SK-MEL-5 (cell line): ENCODE data around the gene SMIM10L2A. TPM values are rescaled to one million over a fixed set of nuclear protein-coding genes. Genes with fewer than 3 reads are reported as not detected.
"Not testable (repeated sequence)": the region's sequence is repeated elsewhere in the genome, so short reads cannot be mapped to it uniquely, and the experiment has no call there.

Experiments
- DNase-seq: peaks from one replicate; pipeline ENCODE4 v3.0.0-alpha.2; 2016; ENCODE audit warnings: low read depth, low spot score
- in situ Hi-C: cut with HindIII; loops from 2 replicates; pipeline ENCODE4 v1.10.0; 2016; ENCODE audit warnings: low sequenced_read_pairs, high pct_unique_total_duplicates, low pct_unique_long_range_greater_than_20kb
- total RNA-seq: library from RNA; depleted of rRNA; stranded (reverse); fragments of >200 nt; shearing (Covaris generic); gene quantifications from 2 replicates; pipeline ENCODE4 v1.2.3, GENCODE V29; 2014

SMIM10L2A gene
- total RNA-seq, 1 experiment from 2014 or later, result 0.03 TPM

DNA sequence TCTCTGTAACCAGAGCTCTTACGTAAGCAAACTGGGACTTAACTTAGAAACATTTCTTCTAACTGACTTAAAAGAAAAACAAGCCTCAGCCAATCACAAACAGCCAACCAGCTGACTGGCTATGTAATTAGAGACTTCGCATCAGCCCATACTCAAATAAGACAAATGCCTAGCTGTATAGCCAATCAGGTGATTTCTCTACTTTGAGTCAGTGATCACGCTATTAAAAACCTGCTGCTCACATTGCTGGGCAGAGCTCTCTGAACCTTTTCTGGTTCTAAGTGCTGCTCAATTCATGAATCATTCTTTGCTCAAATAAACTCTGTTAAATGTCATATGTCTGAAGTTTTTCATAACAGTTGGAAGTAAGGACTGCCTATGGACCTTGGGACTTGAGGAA lies 9.9 kb upstream of the SMIM10L2A start:
- DNase-seq, result peak; percentile 3
- in situ Hi-C loops, result no loop called here

DNA sequence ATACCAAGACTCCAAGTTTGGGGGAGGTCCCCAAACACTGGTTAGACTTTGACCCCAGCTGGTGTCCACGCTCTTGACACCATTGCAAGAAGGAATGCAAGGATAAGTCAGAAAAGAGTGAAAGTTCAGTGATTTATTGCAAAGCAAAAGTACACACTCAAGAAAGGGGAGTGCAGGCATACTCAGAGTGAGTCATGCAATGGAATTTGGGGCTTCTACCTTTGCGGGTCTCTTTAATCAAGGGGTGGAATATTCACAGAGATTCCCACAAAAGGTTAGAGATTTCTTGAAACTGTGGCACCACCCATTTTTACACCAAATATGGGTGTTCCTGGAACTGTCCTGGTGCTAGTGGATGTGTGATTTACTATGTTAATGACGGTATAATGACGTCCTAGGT lies 5.2 kb upstream of the SMIM10L2A start:
- in situ Hi-C loops, result no loop called here
- DNase-seq, result no peak

DNA sequence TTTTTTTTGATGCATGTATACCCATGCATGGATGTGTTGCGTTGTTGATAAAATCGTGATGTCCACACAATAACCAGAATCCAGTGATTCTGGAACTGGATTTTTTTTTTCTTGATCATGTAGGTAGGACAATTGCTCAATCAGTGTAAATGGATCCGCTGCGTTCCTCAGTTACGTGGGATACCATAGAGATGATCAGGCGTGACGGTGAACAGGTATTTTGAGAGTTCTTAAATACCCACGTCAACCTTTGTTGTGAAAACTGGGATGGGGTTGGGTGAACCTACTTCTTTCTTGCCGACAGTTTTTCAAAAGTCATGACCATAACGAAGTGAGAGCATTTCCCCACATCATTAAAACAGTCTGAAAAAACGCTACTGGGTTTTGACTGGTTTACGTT lies 913 bp upstream of the SMIM10L2A start:
- DNase-seq, result no peak
- in situ Hi-C loops, result no loop called here

DNA sequence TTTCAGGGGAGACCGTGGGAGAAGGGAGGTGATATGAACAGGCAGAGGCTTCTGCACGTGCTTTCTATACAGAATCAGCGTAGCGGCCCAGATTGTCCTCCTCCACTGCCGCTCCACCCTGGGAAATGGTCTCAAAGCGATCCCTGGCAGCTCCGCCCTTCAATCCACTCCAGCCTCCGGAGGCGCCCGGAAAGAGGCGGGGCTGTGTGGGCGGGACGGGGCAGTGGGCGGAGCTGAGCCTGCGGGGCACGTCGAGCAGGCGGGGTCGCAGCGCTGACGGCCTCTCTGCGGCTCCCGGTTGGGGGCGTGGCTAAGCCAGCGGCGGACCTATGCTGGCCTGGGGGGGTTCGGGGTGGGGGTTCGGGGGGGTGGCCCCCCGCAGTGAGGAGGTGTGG lies 210 bp upstream of the SMIM10L2A start:
- peak; percentile 46 for DNase-seq
- in situ Hi-C loops, result no loop called here

DNA sequence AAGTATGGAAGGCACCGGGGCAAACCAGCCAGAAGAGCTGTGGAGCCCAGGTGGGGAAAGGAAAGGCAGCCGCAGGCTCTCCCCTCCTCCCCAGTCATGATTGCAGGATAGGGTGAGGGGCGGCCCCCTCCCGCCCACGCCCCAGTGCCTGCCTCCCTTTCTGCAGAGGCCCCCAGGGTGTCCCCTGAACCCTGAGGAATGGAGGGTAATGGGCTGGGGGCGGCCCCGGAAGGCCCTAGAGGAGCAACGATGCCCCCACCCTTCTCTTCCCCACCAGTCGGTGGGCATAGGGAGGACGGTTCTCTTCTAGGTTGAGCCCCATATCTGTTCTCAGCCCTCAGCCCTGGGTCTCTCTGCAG lies 1.0 kb downstream of the SMIM10L2A start:
- DNase-seq, in situ Hi-C loops: not testable (repeated sequence)

DNA sequence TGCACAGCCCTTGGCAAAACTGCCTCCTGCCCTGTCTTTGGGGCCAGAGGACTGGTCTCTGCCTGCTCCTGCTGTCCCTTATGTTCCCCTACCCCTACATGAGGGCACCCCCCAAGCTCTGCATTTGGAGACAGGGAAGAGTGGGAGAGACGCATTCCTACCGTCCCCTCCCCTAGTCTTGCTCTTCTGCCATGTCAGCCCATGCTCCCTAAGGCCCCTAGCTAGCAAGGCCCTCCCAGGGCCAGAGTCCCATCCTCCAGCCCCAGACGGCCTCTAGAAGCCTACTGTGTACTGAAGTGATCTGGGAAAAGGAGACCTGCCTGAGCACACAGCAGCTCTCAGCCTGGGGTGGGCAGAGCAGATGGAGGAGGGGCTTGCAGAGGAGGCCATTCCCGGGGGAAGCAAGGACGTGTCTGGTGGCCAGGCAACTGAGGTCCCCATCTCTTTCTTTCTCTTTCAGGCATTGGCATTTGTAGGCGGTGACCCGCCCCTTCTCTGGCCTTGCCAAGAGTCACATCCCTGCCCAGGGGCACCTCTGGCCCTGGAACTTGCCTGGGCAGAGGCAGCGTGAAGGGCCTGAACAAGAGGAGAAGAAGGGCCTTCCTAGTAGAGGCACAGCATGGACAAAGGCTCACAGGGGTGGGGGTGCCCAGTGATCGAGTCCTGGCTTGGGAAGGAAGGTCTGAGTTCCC lies 1.6 kb downstream of the SMIM10L2A start:
- in situ Hi-C loops, DNase-seq: not testable (repeated sequence)

DNA sequence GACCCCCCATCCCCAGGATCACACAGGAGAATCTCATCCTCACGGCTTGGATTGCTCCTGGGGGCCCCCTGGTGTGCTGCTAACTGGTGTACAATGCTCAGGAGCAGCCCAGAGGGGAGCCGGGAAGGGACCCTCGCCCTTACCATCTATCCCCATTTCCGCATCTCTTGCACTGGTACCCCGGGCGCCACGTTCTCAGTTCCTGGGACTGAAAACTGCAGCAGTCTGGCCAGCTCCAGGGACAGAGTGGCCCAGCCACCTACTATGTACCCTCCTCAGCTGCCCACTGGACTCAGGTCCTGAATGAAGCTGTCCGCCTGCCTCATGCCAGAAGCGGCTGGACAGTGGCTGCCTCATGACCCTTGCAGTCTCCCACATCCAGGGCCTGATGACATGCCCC lies 2.7 kb downstream of the SMIM10L2A start:
- in situ Hi-C loops, result no loop called here
- no peak for DNase-seq

DNA sequence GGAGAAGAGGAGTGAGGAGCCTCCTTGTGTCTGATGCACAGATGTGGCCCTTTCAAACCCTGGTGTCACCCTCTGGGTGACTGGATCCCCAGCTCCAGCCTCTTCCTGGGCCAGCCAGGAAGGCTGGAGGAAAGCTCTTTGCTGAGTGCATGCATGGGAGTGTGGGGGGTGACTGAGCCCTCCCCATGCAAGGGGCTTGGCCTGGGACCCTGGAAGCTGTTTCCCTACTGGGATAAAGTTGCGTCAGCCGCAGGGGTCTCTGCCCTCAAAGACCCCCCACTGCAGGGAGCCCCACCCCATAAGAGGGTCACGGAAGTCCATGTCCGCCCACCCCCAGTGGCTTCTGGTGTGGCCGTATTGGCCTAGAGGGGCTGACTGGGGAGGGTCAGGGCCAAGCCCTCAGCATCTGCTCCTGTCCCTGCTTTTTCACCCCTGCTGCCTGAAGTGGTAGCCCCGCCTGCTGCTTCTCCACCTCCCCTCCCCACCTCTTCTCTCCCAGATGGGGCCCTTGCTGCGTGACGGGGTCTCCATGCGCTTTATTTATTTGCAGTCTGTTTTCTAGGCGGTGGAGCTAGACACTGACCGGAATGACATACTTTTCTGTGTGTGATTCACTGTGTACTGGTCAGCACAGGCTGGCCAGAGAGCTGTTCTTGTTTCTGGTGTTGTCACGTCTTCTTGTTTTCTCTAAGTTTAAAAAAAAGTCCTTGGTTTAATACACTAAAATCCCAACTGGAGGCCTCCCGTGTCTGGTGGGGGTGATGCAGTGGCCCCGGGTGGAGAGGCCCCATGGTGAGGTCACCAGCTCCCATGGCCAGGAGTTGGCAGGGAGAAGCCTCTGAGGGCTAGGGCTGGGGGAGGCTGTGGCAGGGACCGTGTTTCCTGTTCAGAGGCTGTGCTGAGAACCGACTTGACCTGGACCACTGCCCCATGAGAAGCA lies 3.6 kb downstream of the SMIM10L2A start:
- in situ Hi-C loops, result no loop called here
- no peak for DNase-seq

DNA sequence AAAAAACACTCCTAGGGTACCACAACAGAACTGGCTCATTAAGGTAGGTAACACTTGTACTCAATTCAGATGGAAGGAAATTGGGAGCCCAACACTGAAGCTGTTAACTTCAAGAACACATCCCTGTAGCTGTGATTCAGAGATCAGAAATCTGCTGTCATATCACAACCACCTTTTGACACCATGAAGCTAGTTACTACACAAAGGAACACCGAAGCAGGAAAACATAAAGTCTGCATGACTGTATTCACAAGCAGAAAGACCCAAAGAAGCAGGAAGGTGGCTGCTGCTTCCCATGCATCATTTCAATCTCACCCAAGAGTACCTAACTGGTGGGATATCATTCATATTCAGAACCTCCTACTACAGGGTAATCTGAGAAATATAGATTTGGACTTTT lies 7.7 kb downstream of the SMIM10L2A start:
- DNase-seq, result no peak
- in situ Hi-C loops, result no loop called here

DNA sequence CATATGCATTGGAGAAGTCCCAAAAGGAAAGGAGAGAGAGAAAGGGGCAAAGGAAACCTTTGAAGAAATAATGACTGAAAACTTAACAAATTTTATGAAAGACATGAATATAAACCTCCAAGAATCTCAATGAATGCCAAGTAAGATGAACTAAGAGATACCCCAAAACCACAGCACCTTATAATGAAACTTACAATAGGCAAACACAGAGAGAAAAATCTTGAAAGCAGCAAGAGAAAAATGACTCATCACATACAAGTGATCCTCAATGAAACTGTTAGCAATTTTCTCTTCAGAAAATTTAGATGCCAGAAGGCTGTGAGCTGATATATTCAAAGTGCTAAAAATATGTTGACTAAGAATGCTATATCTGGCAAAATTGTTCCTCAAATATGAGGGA lies 10.1 kb downstream of the SMIM10L2A start:
- in situ Hi-C loops, result no loop called here

DNA sequence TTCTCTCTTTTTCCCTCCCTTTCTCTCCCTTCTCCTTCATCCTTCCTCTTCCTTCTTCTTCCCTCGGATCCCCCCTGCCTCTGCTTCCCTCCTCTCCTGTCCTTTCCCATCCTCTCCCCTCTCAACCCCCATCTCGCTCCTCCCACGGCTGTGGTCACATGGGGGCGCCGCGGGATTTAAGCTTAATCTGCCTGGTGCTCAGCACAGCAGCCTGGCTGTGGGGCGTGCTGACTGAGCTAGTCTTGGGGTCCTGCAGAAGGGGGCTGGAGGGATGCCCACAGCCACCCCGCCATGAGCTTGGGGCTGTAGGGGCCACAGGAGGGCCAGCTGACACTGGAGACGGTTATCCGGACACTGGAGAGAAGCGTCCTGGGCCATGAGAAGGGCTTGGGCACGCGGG lies 10.7 kb downstream of the SMIM10L2A start:
- in situ Hi-C loops, result no loop called here
- no peak for DNase-seq

More for the DNA sequence above, 10.1 kb downstream of the SMIM10L2A start:
- no peak for DNase-seq

DNA sequence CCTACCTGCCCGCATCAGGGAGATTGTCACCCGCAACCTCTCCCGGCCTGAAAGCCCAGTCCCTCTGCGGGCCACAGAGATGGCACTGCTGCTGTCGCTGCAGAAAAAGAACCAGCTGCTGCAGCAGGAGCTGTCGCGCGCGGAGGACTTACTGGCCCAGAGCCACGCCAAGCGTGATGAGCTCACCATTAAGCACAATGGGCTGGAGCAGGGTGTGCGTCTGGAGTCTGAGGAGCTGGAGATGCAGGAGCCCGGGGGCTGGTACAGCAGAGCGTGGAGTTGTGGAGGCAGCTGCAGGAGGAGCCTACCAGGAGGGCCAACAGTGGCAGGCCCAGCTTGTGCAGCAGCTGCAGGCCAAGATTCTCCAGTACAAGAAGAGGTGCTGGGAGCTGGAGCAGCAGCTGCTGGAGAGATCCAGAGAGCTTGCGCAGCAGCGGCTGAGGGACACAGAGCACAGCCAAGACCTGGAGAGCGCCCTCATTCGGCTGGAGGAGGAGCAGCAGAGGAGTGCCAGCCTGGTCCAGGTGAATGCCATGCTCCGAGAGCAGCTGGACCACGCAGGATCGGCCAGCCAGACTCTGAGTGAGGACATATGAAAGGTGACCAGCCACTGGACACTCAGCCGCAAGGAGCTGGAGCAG lies 11.3 kb downstream of the SMIM10L2A start:
- in situ Hi-C loops, result no loop called here
- DNase-seq, result peak; percentile 2

DNA sequence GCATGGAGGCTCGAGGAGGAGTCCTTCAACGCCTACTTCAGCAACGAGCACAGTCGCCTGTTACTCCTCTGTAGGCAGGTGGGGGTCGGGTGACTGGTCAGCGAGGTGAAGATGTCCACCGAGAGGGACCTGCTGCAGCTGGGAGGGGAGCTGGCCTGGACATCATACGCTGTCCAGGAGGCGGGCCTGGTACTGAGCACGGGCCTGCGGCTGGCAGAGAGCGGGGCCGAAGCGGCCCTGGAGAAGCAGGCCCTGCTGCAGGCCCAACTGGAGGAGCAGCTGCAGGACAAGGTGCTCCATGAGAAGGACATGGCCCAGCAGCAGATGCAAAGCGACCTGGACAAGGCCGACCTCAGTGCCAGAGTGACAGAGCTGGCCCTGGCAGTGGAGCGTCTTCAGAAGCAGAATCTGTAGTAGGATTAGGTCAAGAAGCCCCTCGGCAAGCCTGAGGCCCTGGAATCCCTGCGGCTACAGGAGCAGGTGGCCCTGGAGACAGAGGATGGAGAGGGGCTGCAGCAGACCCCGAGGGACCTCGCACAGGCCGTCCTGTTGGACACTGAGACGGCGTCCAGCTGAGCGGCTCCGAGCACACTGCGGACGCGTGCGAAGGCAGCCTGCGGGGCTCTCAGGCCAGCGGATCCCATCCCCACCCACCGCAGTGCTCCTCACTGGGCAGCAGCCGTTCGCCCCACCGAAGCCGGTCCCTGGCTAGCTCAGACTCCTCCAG lies 11.9 kb downstream of the SMIM10L2A start:
- no peak for DNase-seq
- in situ Hi-C loops, result no loop called here

DNA sequence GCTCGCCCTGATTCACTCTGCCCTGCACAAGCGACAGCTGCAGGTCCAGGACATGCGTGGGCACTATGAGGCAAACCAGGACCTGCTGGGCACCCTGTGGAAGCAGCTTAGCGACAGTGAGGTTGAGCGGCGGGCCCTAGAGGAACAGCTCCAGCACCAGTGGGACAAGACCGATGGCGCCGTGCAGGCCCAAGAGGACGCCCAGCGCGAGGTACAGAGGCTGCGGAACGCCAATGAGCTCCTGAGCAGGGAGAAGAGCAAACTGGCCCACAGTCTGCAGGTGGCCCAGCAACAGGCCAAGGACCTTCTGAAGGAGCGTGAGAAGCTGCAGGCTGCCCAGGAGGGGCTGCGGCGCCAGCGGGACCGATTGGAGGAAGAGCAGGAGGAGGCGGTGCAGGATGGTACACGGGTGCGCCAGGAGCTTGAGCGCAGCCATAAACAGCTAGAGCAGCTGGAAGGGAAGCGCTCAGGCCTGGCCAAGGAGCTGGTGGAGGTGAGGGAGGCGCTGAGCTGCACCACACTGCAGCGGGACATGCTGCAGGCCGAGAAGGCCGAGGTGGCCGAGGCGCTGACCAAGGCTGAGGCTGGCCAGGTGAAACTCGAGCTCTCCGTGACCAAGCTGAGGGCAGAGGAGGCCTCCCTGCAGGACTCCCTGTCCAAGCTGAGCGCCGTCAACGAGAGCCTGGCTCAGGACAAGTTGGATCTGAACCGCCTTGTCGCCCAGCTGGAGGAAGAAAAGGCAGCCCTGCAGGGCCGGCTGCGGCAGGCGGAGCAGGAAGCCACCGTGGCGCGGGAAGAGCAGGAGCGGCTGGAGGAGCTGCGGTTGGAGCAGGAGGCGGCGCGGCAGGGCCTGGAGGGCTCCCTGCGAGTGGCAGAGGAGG lies 12.8 kb downstream of the SMIM10L2A start:
- DNase-seq, result no peak
- in situ Hi-C loops, result no loop called here

DNA sequence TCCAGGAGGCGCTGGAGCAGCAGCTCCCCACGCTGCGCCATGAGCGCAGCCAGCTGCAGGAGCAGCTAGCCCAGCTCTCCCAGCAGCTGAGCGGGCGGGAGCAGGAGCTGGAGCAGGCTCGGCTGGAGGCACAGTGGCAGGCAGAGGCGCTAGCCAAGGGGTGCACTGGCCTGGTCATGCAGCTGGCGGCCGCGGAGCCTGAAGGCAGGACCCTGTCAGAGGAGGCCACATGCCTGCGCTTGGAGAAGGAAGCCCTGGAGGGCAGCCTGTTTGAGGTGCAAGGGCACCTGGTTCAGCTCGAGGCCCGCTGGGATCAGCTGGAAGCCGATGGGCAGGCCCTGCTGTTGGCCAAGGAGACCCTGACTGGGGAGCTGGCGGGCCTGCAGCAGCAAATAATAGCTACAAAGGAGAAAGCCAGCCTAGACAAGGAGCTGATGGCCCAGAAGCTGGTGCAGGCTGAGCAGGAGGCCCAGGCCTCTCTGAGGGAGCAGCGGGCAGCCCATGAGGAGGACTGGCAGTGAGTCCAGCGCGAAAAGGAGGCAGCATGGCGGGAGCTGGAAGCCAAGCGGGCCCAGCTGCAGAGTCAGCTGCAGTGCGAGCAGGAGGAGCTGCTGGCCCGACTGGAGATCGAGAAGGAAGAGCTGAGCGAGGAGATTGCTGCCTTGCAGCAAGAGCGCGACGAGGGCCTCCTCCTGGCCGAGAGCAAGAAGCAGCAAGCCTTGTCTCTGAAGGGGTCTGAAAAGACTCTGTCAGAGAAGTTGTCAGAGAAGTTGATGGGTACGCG lies 13.6 kb downstream of the SMIM10L2A start:
- in situ Hi-C loops, result no loop called here
- no peak for DNase-seq

DNA sequence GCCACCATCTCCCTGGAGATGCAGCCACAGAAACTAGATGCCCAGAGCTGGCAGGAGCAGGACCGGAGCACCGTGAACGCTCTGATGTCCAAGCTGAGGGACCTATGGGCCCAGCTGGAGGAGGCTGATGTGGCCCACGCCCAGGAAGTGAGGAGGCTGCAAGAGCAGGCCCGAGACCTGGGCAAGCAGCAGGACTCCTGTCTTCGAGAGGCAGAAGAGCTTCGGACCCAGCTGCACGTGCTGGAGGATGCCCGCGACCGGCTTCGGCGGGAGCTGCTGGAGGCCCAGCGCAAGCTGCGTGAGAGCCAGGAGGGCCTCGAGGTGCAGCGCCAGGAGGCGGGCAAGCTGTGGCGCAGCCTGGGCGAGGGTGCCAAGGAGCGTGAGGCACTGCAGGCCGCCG lies 14.2 kb downstream of the SMIM10L2A start:
- DNase-seq, result no peak

More for the DNA sequence above, 14.2 kb downstream of the SMIM10L2A start:
- in situ Hi-C loops, result no loop called here
